Neural progenitor cell (in vitro differentiated cells): Measurements from ENCODE around the gene KRT79. TPM values are rescaled to one million over a fixed set of nuclear protein-coding genes. Genes with fewer than 3 reads are reported as not detected.

Experiments
- DNase-seq: peaks from one replicate; pipeline ENCODE4 v3.0.0-alpha.2; 2016; ENCODE audit warnings: low spot score
- H2AFZ ChIP-seq: fragments of 200-600 bp; sonication (generic); replicated peaks from 2 replicates; pipeline ENCODE4 v1.6.1; 2016; ENCODE audit warnings: antibody characterized with exemption
- H3F3A ChIP-seq: fragments of 200-600 bp; sonication (generic); 2 replicates; pipeline ENCODE4 v1.6.1; 2016; ENCODE audit warnings: antibody characterized with exemption, low read depth
- H3K27ac ChIP-seq: fragments of 200-600 bp; sonication (generic); 2 replicates; pipeline ENCODE4 v1.5.1; 2016; ENCODE audit warnings: mild to moderate bottlenecking
- H3K27me3 ChIP-seq: fragments of 200-600 bp; sonication (generic); 2 replicates; pipeline ENCODE4 v1.6.1; 2016; ENCODE audit warnings: mild to moderate bottlenecking, moderate library complexity
- H3K36me3 ChIP-seq: fragments of 200-600 bp; sonication (generic); 2 replicates; pipeline ENCODE4 v1.5.1; 2016
- H3K4me1 ChIP-seq: fragments of 200-600 bp; sonication (generic); 2 replicates; pipeline ENCODE4 v1.6.1; 2016; ENCODE audit warnings: mixed run types
- H3K4me2 ChIP-seq: fragments of 200-600 bp; sonication (generic); 2 replicates; pipeline ENCODE4 v1.6.1; 2016
- H3K4me3 ChIP-seq: fragments of 200-600 bp; sonication (generic); 2 replicates; pipeline ENCODE4 v1.5.1; 2016
- H3K79me2 ChIP-seq: fragments of 200-600 bp; sonication (generic); 2 replicates; pipeline ENCODE4 v1.6.1; 2016; ENCODE audit warnings: low read depth
- H3K9ac ChIP-seq: fragments of 200-600 bp; sonication (generic); 2 replicates; pipeline ENCODE4 v1.6.1; 2016
- H3K9me3 ChIP-seq: fragments of 200-600 bp; sonication (generic); 2 replicates; pipeline ENCODE4 v1.5.1; 2016; ENCODE audit warnings: low read depth
- H4K20me1 ChIP-seq: fragments of 200-600 bp; sonication (generic); 2 replicates; pipeline ENCODE4 v1.6.1; 2016; ENCODE audit warnings: low read depth
- H3K27ac Mint-ChIP-seq: 3 replicates; pipeline ENCODE4 v1.8.0; 2021; ENCODE audit warnings: mixed read lengths
- H3K27me3 Mint-ChIP-seq: 2 replicates; pipeline ENCODE4 v1.8.0; 2022; ENCODE audit warnings: low read depth, mild to moderate bottlenecking, inconsistent platforms, moderate library complexity, mixed read lengths; ENCODE audit not compliant: insufficient read depth
- H3K36me3 Mint-ChIP-seq: 3 replicates; pipeline ENCODE4 v1.8.0; 2021; ENCODE audit warnings: mixed read lengths
- H3K4me1 Mint-ChIP-seq: 3 replicates; pipeline ENCODE4 v1.8.0; 2021; ENCODE audit warnings: mixed read lengths
- H3K4me3 Mint-ChIP-seq: 3 replicates; pipeline ENCODE4 v1.8.0; 2021; ENCODE audit warnings: mild to moderate bottlenecking, moderate library complexity, mixed read lengths
- H3K9me3 Mint-ChIP-seq: 3 replicates; pipeline ENCODE4 v1.8.0; 2020; ENCODE audit warnings: mixed read lengths
- CTCF ChIP-seq: fragments of 200-600 bp; sonication (generic); IDR thresholded peaks from 2 replicates; pipeline ENCODE4 v1.5.1; 2017; ENCODE audit warnings: antibody characterized with exemption, mild to moderate bottlenecking
- EZH2 ChIP-seq: fragments of 200-600 bp; sonication (generic); IDR thresholded peaks from 2 replicates; pipeline ENCODE4 v1.6.1; 2017; ENCODE audit warnings: antibody characterized with exemption, mild to moderate bottlenecking, moderate library complexity
- EZH2phosphoT487 ChIP-seq: fragments of 200-600 bp; sonication (generic); IDR thresholded peaks from 2 replicates; pipeline ENCODE4 v1.6.1; 2017; ENCODE audit warnings: antibody characterized with exemption
- total RNA-seq: library from RNA; depleted of rRNA; stranded (reverse); fragments of >200 nt; gene quantifications from 2 replicates; pipeline ENCODE4 v1.2.3, GENCODE V29; 2015; ENCODE audit warnings: low replicate concordance

Gene KRT79
- total RNA-seq, 1 donor from 2014 or later, result not detected

DNA sequence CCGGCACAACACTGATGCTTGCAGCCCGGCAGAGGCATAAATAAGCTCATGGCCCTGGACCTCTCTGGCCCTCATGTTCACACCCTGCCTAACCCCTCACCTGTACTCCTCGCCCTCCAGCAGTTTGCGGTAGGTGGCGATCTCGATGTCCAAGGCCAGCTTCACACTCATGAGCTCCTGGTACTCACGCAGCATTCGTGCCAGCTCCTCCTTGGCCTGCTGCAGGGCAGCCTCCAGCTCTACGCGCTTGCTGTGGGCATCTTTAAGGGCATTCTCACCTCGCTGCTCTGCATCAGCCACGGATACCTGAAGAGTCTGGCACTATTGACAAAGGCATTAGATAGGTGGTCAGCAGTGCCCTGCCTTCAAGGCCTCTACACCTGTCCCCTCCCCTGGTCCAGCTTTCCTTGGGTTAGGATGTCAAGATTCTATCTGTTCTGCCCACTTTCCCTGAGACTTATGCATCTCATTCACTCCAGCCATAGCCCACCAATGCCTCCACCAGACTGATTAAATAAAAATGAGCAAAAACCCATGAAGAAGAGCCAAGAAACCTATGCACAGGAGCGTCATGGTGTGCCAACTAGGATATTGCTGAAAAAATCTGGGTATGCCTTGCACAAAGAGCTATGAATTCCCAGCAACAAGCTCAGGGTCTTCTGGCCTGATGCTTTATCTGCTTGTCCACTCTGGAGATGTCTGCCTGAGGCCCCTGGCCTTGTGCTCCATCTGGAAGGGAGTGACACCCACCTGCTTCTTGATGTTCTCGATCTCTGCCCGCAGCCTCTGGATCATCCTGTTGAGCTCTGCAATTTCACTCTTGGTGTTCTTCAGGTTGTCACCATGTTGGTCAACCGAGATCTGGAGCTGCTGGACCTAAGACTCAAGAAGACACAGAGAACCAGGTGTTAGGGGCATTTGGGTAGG, 26.3 kb downstream of the KRT79 start:
- Histone ChIP-seq H3K27me3 (no peaks in the 10 kb centered on the region), H3F3A (no peaks in the 10 kb centered on the region), H3K36me3 (no peaks in the 10 kb centered on the region), H3K9me3 (no peaks in the 10 kb centered on the region), H3K79me2 (no peaks in the 10 kb centered on the region), H3K4me2 (no peak overlapping the region), H3K4me3 (no peak overlapping the region), H4K20me1 (no peaks in the 10 kb centered on the region), H3K4me1 (peaks cover 15% of the 10 kb centered on the region), H2AFZ (no peak overlapping the region), H3K9ac (no peak overlapping the region), H3K27ac (no peak overlapping the region)
- Mint-ChIP-seq H3K4me3 (no peak overlapping the region), H3K36me3 (no peaks in the 10 kb centered on the region), H3K4me1 (peaks cover 4% of the 10 kb centered on the region), H3K9me3 (no peaks in the 10 kb centered on the region), H3K27ac (no peak overlapping the region), H3K27me3 (peaks cover 5% of the 10 kb centered on the region)
- no peak for DNase-seq
- no peak for TF ChIP-seq CTCF
- TF ChIP-seq EZH2phosphoT487, result no peak

DNA sequence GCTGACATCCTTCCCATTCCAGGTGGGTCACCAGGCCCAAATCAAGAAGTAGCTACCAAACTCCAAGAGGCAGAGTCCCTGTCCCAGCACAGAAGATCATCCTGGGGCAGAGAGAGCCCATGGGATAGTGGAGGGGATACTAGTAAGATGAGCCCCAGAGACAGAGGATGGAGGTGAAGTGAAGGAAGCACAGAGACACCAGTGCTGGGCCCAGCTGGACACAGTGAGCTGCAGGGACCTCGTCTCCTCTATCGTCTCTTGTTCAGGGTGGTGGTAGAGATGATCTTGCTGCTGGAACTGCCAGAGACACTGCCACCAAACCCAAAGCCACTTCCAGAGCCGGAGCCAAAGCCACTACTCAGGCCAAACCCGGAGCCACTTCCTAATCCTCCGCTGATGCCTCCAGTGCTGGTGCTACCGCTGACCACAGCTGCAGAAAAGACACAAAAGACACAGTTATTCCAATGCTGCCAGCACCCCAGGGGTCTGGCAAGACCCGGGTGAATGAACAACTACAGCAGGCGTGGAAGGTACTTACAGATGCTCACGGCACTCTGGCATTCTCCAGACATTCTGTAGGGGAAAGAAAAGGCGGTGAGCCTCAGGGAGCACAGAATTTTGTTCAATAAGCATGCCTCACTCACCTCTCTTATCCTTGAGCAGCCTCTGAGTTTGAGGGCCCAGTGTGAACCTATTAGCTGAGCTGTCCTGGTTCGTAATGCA, 27.1 kb downstream of the KRT79 start:
- H2AFZ ChIP-seq, result no peak overlapping the region
- H4K20me1 ChIP-seq, result no peaks in the 10 kb centered on the region
- H3K4me3 Mint-ChIP-seq, result no peak overlapping the region
- no peaks in the 10 kb centered on the region for H3K79me2 ChIP-seq
- no peak overlapping the region for H3K27ac Mint-ChIP-seq
- TF ChIP-seq EZH2 (no peak), CTCF (no peak), EZH2phosphoT487 (no peak)
- no peaks in the 10 kb centered on the region for H3F3A ChIP-seq
- no peaks in the 10 kb centered on the region for H3K27me3 ChIP-seq
- H3K4me1 Mint-ChIP-seq, result peaks cover 4% of the 10 kb centered on the region
- H3K4me1 ChIP-seq, result peaks cover 15% of the 10 kb centered on the region
- no peak overlapping the region for H3K27ac ChIP-seq
- H3K27me3 Mint-ChIP-seq, result peaks cover 7% of the 10 kb centered on the region
- peak; percentile 47 for DNase-seq
- H3K9me3 ChIP-seq, result no peaks in the 10 kb centered on the region
- no peak overlapping the region for H3K4me2 ChIP-seq
- no peaks in the 10 kb centered on the region for H3K36me3 ChIP-seq
- H3K36me3 Mint-ChIP-seq, result no peaks in the 10 kb centered on the region
- H3K9me3 Mint-ChIP-seq, result no peaks in the 10 kb centered on the region
- H3K4me3 ChIP-seq, result no peak overlapping the region
- H3K9ac ChIP-seq, result no peak overlapping the region

- no peak overlapping the region for H3K4me3 Mint-ChIP-seq
- H3K4me2 ChIP-seq, result no peak overlapping the region
- no peak overlapping the region for H3K27ac Mint-ChIP-seq
- H3K36me3 Mint-ChIP-seq, result no peaks in the 10 kb centered on the region
- no peak overlapping the region for H2AFZ ChIP-seq
- DNase-seq, result no peak
- no peak overlapping the region for H3K4me3 ChIP-seq
- no peaks in the 10 kb centered on the region for H3K36me3 ChIP-seq
- peaks cover 15% of the 10 kb centered on the region for H3K4me1 ChIP-seq
- H3K27me3 Mint-ChIP-seq, result peaks cover 9% of the 10 kb centered on the region
- no peaks in the 10 kb centered on the region for H3K79me2 ChIP-seq
- H4K20me1 ChIP-seq, result no peaks in the 10 kb centered on the region
- H3K27ac ChIP-seq, result no peak overlapping the region
- H3K27me3 ChIP-seq, result no peaks in the 10 kb centered on the region
- H3K9me3 ChIP-seq, result no peaks in the 10 kb centered on the region
- H3K9ac ChIP-seq, result no peak overlapping the region
- H3F3A ChIP-seq, result no peaks in the 10 kb centered on the region
- TF ChIP-seq CTCF (no peak), EZH2 (no peak), EZH2phosphoT487 (no peak)
- H3K4me1 Mint-ChIP-seq, result peaks cover 4% of the 10 kb centered on the region
- H3K9me3 Mint-ChIP-seq, result no peaks in the 10 kb centered on the region
Measured at GRCh38 chr12:52806169-52806811, 27.8 kb downstream of the KRT79 start.
